Epithelial cell of umbilical artery (primary cell): ENCODE data around the gene OR51A2. TPM values are rescaled to one million over a fixed set of nuclear protein-coding genes. Genes with fewer than 3 reads are reported as not detected.

Experiments used
- total RNA-seq: library from RNA; depleted of rRNA; stranded (reverse); fragments of >200 nt; gene quantifications from 2 replicates; pipeline ENCODE4 v1.2.3, GENCODE V29; 2014

OR51A2 gene, protein sequence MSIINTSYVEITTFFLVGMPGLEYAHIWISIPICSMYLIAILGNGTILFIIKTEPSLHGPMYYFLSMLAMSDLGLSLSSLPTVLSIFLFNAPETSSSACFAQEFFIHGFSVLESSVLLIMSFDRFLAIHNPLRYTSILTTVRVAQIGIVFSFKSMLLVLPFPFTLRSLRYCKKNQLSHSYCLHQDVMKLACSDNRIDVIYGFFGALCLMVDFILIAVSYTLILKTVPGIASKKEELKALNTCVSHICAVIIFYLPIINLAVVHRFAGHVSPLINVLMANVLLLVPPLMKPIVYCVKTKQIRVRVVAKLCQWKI
- total RNA-seq = not detected in 2 replicates

DNA sequence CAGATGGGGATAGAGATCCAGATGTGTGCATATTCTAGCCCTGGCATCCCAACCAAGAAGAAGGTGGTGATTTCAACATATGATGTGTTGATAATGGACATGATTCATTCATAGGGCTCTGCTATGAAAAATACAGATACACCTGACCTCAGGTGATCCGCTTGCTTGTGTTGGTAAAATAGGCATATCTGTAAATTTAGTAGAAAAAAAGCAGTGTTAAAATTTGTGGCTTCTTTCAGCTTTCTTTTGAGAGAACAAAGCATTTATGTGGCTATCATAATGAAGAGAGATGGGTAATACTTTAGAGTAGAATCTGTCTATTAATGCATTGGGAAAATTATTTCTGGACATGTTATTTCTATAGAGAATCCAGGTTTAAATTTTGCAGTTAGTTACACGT lies at the start of gene OR51A2:
TSS of gene OR51A2 (minus strand) at position 101 of the 400 bp plus-strand sequence. CDS start at position 101, 0 bp downstream.

DNA sequence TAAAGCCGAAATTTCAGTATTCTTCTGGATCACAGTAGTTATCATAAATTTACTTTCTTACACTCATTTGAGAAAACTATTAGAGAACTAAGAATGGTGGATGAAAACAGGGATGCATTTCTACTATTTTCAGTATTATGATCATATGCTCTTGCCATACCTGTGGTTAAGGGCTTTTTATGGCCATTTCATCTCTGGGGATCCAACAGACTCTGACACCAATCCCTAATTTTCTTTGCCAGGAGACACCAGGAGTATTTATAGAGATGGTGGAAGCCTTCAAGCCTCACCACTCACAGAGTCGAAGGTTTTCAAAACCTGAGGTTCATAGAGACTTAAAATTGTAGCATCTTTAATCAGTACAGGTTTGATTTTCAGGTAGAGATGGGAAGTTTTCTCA lies 39.0 kb upstream of the OR51A2 start, which contains the start of gene OR51L1:
TSS of gene OR51L1 (plus strand) at position 301 of the 400 bp plus-strand sequence. CDS start 4,132 bp downstream, outside the sequence.

DNA sequence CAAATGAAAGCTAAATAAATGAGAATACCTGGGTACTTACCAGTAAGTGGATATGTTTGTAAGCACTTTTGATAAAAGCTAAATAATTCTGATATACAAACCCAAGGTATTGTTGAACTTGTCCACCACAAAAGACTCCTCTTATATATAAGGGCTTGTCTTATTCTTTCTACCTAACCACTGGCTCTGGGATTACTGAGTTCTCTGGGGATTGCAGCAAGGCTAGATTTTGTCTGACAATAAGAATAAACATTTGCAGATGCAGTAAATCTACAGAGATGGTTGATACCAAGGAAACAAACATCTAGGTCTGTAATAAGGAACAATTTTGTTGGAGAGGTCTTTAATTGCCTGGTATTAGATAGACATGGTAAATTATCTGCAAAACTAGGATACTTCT lies 8.0 kb downstream of the OR51A2 start, which contains the start of gene OR51A4:
TSS of gene OR51A4 (minus strand) at position 101 of the 400 bp plus-strand sequence. CDS start 505 bp downstream, outside the sequence.

DNA sequence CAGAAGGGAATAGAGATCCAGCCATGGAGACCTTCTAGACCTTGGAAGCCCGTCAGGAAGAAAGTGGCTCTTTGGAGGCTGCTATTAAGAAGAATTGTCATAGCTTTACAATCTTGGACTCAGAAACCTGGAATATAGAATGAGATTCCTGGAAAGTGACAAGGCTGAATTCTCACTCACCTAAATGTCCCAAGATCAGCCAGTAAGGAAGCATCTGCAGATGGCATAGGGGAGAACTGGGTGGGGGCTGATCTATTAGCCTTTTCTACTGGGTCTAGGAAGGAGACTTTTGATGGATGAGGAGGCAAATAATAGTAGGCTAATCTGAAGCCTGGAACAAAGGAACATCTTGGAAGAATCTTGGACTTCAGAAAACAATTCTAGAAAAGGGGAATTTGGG lies 31.3 kb downstream of the OR51A2 start, which contains the start of gene OR51G1:
TSS of gene OR51G1 (minus strand) at position 101 of the 400 bp plus-strand sequence. CDS start at position 101, 0 bp downstream.

DNA sequence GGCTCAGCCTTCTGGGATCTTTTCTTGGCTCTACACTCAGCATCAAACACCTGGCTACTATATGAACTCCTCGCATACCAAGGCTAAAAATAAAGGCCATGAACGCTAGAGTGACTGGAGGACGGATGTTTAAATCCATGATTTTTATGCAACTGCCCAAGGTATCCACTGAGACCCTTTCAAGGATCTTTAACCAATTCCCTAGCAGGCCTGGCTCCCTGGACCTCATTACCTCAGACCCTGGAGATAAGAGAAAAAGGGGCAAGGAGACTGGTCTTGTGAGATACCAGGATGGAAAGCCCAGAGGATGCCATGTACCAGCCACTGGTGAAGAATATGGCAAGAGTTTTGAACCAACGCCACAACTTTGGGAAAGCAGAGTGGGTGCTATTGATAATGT lies 36.3 kb downstream of the OR51A2 start, which contains the start of gene OR51G2:
TSS of gene OR51G2 (minus strand) at position 101 of the 400 bp plus-strand sequence. CDS start 3,687 bp downstream, outside the sequence.

Other genes starting within 250 kb of the OR51A2 start
- not detected in 2 replicates for gene OR51F1, start 185.8 kb downstream of the OR51A2 start, total RNA-seq
- not detected in 2 replicates for gene OR52R1, start 151.3 kb downstream of the OR51A2 start, total RNA-seq
- not detected in 2 replicates for gene OR51F2, start 134.4 kb downstream of the OR51A2 start, total RNA-seq
- gene OR51S1, start 106.5 kb downstream of the OR51A2 start, total RNA-seq = not detected in 2 replicates
- gene OR51T1, start 73.8 kb downstream of the OR51A2 start, total RNA-seq = not detected in 2 replicates
- not detected in 2 replicates for gene OR51A7, start 51.9 kb downstream of the OR51A2 start, total RNA-seq
- gene OR51G2, start 36.4 kb downstream of the OR51A2 start, total RNA-seq = not detected in 2 replicates
- not detected in 2 replicates for gene OR51G1, start 31.4 kb downstream of the OR51A2 start, total RNA-seq
- gene OR51A4, start 8.1 kb downstream of the OR51A2 start, total RNA-seq = not detected in 2 replicates
- gene OR51L1, start 39.1 kb upstream of the OR51A2 start, total RNA-seq = not detected in 2 replicates
- not detected in 2 replicates for gene OR52J3, start 90.8 kb upstream of the OR51A2 start, total RNA-seq
- not detected in 2 replicates for gene OR52E2, start 103.9 kb upstream of the OR51A2 start, total RNA-seq
- not detected in 2 replicates for gene OR52E1, start 113.9 kb upstream of the OR51A2 start, total RNA-seq
- gene OR52A5, start 182.6 kb upstream of the OR51A2 start, total RNA-seq = not detected in 2 replicates
- gene OR52A1, start 199.0 kb upstream of the OR51A2 start, total RNA-seq = not detected in 2 replicates
- not detected in 2 replicates for gene OR51V1, start 245.0 kb upstream of the OR51A2 start, total RNA-seq